Activated T-helper 1 cell treated with anti-CD3 and anti-CD28 coated beads, Interleukin-12 subunit alpha, Interleukin-12 subunit beta, Interleukin-2, Interleukin-4 antibody, amounts not matched to agents 30 ng/mL and 10 ng/mL and 1 ng/mL, durations not matched to agents 14 hours and 24 hours and 36 hours (primary cell): ENCODE data around the gene PACS1. TPM values are rescaled to one million over a fixed set of nuclear protein-coding genes. Genes with fewer than 3 reads are reported as not detected.

Source experiments
- DNase-seq: peaks from one replicate; pipeline ENCODE4 v3.0.0; 2021; ENCODE audit warnings: low spot score
- H3K27ac Mint-ChIP-seq: one replicate; pipeline ENCODE4 v1.8.0; 2021; ENCODE audit warnings: mild to moderate bottlenecking, mixed read lengths
- H3K27me3 Mint-ChIP-seq: one replicate; pipeline ENCODE4 v1.8.0; 2022; ENCODE audit warnings: mild to moderate bottlenecking, moderate library complexity, mixed read lengths; ENCODE audit not compliant: insufficient read depth
- H3K36me3 Mint-ChIP-seq: one replicate; pipeline ENCODE4 v1.8.0; 2021; ENCODE audit warnings: low read depth, mixed read lengths
- H3K4me1 Mint-ChIP-seq: one replicate; pipeline ENCODE4 v1.8.0; 2021; ENCODE audit warnings: low read depth, mixed read lengths
- H3K4me3 Mint-ChIP-seq: one replicate; pipeline ENCODE4 v1.8.0; 2021; ENCODE audit warnings: mild to moderate bottlenecking, moderate library complexity, mixed read lengths
- H3K9me3 Mint-ChIP-seq: one replicate; pipeline ENCODE4 v1.8.0; 2021; ENCODE audit warnings: mixed read lengths
- intact Hi-C: fragments of 100-400 bp; cut with micrococcal nuclease; formaldehyde crosslinking; loops from one replicate; pipeline ENCODE4 v1.15.1; 2024
- total RNA-seq: library from RNA; stranded (reverse); gene quantifications from 2 replicates; pipeline ENCODE4 v1.2.3, GENCODE V29; 2022

The PACS1 gene
- total RNA-seq, 1 donor from 2014 or later = 89.5 TPM

DNA sequence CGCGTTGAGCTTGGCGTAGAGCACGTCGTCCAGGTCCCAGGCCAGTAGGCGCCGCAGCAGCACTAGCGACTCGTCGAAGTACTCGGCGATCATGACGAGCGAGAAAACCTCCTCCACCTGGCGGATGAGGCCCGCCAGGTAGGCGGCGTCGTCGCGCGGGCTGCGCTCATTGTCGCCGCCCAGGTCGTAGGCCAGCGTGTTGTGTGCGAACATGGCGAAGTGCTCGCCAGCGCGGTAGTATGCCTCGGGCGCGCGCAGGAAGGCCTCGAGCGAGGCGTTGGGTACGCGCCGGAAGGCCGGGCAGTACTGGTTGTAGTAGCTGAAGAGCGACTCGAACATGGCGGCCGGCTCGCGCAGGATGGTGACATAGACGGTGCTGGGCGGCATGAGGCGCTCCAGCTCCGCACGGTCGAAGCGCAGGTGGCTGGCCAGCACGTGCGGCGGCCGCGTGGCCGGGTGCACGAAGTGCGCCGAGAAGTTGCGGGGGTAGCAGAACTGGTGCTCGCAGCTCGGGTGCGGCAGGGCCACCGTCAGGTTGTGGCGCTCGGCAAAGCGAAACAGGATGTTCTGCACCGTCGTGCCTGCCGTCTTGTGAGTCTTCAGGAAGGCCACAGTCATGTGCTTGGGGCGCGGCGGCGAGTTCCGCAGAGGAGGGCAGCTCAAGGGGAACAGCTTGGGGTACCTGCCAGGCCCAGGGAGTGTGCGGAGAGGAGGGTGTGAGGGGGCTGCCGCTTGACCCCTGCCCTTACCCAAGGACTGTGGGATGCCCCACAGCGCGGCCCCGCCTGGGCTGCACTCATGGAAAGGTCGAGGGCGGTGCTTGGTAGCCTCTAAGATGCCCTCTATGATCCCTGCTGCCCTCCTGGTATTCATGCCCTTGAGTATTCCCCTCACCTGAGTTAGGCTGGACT is 26.8 kb upstream of the PACS1 start:
- no peak overlapping the region for H3K4me3 Mint-ChIP-seq
- intact Hi-C loops = no loop called here
- H3K36me3 Mint-ChIP-seq = no peaks in the 10 kb centered on the region
- no peaks in the 10 kb centered on the region for H3K9me3 Mint-ChIP-seq
- DNase-seq = no peak
- peaks cover 13% of the 10 kb centered on the region for H3K27me3 Mint-ChIP-seq
- peaks cover 16% of the 10 kb centered on the region for H3K4me1 Mint-ChIP-seq
- H3K27ac Mint-ChIP-seq = no peak overlapping the region

DNA sequence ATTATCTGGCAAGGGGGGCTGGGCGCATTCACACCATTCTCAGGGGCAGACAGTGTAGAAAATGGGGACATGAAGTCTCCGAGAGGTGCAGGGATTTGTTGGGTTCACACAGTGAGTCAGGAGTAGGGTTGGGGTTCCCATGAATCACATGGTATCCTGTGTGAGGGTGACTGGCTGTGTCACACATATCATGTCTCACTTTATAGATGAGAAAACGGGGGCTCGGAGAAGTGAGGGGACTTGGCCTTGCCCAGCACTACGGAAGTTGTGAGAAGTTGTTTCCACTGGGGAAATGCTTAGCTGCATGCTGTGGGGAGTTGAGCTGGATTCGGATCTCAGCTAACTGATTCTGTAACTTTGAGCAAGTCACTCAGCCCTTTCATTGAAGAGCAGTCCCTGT is 25.3 kb upstream of the PACS1 start:
- Mint-ChIP-seq H3K4me1 (peaks cover 16% of the 10 kb centered on the region), H3K4me3 (no peak overlapping the region), H3K36me3 (no peaks in the 10 kb centered on the region), H3K9me3 (no peaks in the 10 kb centered on the region), H3K27me3 (peaks cover 7% of the 10 kb centered on the region), H3K27ac (peak overlapping the region; percentile 11)
- intact Hi-C loops = loop anchor here (1.0 to 2.0 kb wide), 3 partner anchors 22 to 186 kb away; partner anchors contain the start of genes BANF1, CFL1 and EIF1AD
- no peak for DNase-seq

DNA sequence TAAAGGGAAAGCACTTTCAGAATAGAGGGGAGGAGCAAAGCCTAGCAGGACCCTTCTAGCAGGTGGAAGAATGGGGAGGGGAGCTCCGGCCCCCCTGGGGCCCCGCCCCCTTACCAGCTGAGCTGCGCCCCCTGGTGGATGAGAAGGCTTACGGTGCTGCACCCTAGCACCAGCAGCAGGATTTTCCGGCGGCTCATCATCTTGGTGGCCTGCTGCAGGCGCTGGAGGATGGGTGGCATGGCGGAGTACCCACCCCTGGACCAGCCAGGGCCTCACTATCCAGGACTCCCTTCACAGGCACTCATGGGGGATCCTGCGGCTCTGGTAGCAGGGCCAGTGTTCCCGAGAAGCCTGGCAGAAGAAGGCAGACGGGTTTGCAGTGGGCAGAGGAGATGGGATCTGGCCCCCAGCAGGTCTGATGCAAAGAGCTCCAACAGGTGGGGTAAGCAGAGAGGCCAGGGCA is 24.9 kb upstream of the PACS1 start:
- Mint-ChIP-seq H3K4me1 (peaks cover 16% of the 10 kb centered on the region), H3K9me3 (no peaks in the 10 kb centered on the region), H3K4me3 (no peak overlapping the region), H3K36me3 (no peaks in the 10 kb centered on the region), H3K27ac (peak overlapping the region; percentile 11), H3K27me3 (peaks cover 7% of the 10 kb centered on the region)
- intact Hi-C loops = loop anchor here (2.0 kb wide), 2 partner anchors 42 to 186 kb away; partner anchors contain the start of genes BANF1, CFL1 and EIF1AD
- DNase-seq = peak; percentile 79

DNA sequence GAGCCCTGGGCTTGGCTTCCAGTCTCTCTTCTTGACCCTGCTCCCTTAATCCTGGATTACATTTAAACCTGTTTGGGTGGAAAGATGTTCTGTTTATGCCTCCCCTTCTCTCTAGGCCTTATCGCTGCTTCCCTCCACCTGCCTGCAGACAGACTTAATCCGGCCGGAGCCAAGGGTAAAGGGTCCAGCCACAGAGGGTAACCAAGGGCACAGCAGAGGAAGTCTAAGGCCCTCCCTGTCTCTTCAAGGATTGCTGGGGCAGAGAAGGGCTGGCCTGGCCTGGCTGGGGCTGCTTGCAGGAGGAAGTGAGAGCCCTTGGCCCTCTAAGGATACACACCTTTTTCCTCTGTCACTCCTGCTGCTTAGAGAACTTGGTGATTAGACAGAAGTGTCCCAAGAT is 23.2 kb upstream of the PACS1 start:
- Mint-ChIP-seq H3K27ac (no peak overlapping the region), H3K27me3 (peaks cover 7% of the 10 kb centered on the region), H3K4me3 (no peak overlapping the region)

DNA sequence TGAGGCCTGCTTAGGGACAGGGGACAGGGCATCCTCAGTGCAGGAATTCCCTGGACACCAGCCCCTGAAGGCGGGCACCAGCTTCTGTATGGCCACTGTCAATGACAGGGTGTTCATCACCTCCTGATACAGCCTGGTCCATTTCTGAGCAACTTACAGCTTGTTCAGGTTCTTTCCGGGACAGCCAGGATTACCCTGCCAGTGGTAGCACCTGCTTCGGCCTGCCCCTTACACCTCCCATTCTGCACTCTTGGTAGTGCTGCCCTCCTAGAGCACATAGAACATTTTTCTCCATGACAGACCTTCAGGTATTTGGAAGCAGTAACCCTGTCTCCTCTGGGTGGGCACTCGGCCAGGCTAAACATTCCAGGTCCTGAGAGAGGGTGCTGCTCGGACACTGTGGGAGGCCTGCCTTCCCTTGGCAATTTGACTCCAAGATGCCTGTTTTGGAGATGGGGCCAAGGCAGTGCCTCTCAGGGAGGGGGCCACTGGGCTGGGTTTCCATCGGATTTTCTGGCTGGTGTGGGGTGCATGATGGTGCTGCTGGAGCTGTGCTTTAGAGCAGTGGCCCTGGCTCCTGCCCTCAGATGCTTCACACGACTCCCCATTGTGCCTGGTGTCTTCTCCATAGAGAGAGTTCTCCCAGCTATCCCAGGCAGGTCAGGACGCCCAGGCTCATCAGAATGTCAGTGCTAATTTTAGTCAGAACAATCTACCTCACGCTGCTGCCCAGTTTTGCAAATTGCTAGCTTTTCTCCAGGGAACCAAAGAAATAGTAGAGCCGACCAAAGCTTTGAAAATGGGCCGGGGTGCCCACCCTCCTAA is 22.3 kb upstream of the PACS1 start:
- no peaks in the 10 kb centered on the region for H3K9me3 Mint-ChIP-seq
- peaks cover 29% of the 10 kb centered on the region for H3K4me1 Mint-ChIP-seq
- intact Hi-C loops = no loop called here
- peaks cover 5% of the 10 kb centered on the region for H3K36me3 Mint-ChIP-seq
- no peak for DNase-seq
- H3K27ac Mint-ChIP-seq = no peak overlapping the region
- H3K27me3 Mint-ChIP-seq = peaks cover 7% of the 10 kb centered on the region
- H3K4me3 Mint-ChIP-seq = no peak overlapping the region

More for the DNA sequence above, 23.2 kb upstream of the PACS1 start:
- Mint-ChIP-seq H3K36me3 (no peaks in the 10 kb centered on the region), H3K9me3 (no peaks in the 10 kb centered on the region), H3K4me1 (peaks cover 28% of the 10 kb centered on the region)
- intact Hi-C loops = no loop called here
- DNase-seq = no peak

DNA sequence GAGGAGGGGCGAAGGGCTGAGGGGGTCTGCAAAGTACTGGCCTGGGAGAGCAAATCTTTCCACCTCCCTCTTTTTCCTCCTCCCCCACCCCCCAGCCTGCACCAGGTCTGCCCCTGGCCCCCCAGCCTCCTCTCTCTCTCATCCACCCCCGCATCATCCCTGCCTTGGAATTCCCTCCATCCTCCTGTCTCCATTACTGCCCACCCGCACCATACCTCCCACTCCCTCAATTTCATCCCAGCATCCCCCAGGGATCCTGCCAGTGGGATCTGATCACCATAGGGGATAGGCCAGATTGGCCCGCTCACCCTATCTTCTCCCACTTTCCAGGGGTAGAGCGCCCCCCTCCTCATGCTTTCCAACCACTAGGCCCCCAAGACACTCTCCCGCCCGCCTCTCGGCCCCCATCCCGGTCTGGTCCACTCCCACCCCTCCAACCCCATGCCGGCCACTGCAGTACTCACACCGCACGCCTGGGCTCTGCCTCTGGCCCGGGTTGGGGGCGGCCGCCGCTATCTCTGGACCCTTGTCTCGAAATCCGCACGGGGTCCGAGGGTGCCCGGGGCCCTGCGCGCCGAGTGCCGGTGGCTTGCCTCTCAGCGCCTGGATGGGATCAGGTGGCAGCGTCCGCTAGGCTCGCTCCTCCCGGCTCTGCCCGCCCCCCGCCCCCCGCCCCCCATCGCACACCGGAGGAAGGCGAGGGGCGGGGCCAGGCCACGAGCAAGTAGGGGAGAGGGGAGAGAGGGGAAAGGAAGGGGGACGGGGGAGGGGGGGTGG is 21.3 kb upstream of the PACS1 start, which contains the start of gene GAL3ST3:
TSS of gene GAL3ST3 (minus strand) at position 615 of the 777 bp plus-strand sequence. CDS start 3,746 bp downstream, outside the sequence.
- no peak within 1 kb of the TSS for H3K27ac Mint-ChIP-seq
- intact Hi-C loops = no loop called here
- no peak for DNase-seq
- peaks cover 7% of the 10 kb centered on the region for H3K27me3 Mint-ChIP-seq
- no peak within 1 kb of the TSS for H3K4me3 Mint-ChIP-seq
- H3K4me1 Mint-ChIP-seq = peaks cover 39% of the 10 kb centered on the region
- H3K36me3 Mint-ChIP-seq = peaks cover 10% of the 10 kb centered on the region
- H3K9me3 Mint-ChIP-seq = no peaks in the 10 kb centered on the region

DNA sequence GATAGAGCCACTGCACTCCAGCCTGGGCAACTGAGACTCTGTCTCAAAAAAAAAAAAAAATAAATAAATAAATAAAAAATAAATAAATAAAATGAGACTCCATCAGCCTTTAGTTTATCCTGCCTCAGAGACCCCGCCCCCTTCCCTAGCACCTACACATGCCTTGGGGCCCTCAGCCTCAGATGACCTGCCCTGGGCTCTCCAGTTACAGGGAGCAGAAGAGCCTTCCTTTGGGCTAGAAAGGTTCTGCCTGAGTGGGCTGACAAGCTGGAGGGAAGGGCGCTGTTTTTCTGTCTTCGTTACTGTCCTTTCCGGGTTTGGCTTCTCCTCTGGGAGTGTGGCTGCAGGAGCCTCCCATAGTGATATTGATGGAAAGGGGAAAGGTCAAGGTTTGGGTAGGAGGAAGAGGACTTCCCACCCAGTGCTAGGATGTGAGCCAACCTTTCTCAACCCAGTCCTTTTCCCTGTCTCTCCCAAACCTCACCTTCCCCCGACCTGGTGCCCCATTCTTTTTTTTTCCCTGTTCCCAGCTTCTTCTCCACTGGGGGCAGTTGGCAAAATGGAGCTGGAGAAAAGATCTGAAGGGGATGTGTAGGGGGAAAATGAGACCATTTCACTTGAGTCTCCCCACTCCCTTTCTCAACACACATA is 19.4 kb upstream of the PACS1 start:
- H3K4me3 Mint-ChIP-seq = peak overlapping the region; percentile 100
- no peak for DNase-seq
- peaks cover 20% of the 10 kb centered on the region for H3K36me3 Mint-ChIP-seq
- peaks cover 35% of the 10 kb centered on the region for H3K4me1 Mint-ChIP-seq
- intact Hi-C loops = loop anchor here (5.0 to 10.0 kb wide), 2 partner anchors 158 to 294 kb away; partner anchors contain the start of genes B4GAT1, BRMS1 and CCDC85B
- peak overlapping the region; percentile 83 for H3K27ac Mint-ChIP-seq
- no peaks in the 10 kb centered on the region for H3K9me3 Mint-ChIP-seq
- peaks cover 4% of the 10 kb centered on the region for H3K27me3 Mint-ChIP-seq

DNA sequence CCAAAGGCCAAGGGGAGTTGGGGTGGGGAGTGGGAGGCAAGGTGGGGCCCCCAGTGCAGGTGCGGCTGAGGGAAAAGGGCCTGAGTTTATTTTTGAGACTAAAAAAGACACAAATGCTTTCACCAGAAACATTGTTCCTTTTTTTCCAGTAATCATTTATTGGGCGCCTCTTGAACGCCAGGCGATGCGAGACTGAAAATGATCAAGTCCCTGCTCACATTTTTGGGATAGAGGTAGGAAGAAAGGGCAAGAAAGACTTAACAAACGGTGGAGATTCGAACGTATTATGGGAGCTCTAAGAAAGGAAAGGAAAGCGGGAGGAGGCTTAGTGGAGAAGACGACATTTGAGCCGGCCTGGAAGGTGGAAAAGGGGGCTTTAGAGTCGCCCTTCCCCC is 18.7 kb upstream of the PACS1 start:
- Mint-ChIP-seq H3K27me3 (peaks cover 4% of the 10 kb centered on the region), H3K36me3 (peaks cover 23% of the 10 kb centered on the region), H3K4me1 (peaks cover 33% of the 10 kb centered on the region), H3K27ac (peak overlapping the region; percentile 83), H3K4me3 (peak overlapping the region; percentile 100), H3K9me3 (no peaks in the 10 kb centered on the region)
- intact Hi-C loops = loop anchor here (5.0 to 10.0 kb wide), 2 partner anchors 159 to 293 kb away; partner anchors contain the start of genes B4GAT1, BRMS1 and CCDC85B
- no peak for DNase-seq

DNA sequence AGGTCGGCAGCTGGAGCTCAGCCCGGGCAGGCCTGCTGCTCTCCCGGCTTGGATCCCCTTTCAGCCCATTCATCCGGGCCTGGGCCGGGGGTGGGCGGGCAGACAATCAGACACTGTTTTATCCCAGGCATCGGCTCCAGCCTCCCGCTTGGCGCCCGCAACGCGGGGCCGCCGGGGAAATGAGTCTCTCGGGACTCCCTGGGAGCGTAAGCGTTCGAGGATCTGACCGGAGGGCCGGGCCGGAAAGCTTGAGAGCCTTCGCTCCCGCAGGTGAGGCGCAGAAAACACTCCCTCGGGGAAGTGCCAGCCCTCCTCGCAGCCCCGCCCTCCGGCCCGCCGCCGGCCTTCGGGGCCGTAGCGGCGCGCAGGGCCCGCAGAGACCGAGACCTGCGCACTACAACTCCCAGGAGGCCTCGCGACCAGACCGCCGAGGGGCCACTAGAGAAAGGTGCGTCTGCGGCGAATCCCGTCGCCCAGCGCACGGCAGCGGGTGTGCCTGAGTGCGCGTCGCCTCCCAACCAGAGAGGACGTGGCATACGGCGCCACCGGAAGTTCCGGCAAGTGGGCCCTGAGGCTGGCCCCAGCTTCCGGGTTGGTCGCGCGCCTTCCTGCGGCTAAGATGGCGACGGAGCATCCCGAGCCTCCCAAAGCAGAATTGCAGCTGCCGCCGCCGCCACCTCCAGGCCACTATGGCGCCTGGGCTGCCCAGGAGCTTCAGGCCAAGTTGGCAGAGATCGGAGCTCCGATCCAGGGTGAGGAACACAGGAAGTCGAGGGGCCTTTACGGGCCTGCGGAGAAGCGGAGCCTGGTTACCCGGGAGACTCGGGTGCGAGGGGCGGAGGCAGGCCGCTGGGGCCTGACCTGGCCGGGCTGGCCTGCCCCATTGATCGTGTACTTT is 18.1 kb upstream of the PACS1 start, which contains the start of gene SF3B2:
TSS of gene SF3B2 (plus strand) at position 599 of the 898 bp plus-strand sequence. CDS start at position 620, 21 bp downstream.
- Mint-ChIP-seq H3K4me1 (peaks cover 33% of the 10 kb centered on the region), H3K9me3 (no peaks in the 10 kb centered on the region), H3K27me3 (peaks cover 4% of the 10 kb centered on the region), H3K36me3 (peaks cover 28% of the 10 kb centered on the region), H3K27ac (peak within 1 kb of the TSS; percentile 97), H3K4me3 (peak within 1 kb of the TSS; percentile 100)
- intact Hi-C loops = loop anchor here (1.0 to 10.0 kb wide), 6 partner anchors 17 to 293 kb away; partner anchors contain the start of genes B4GAT1, BANF1, BRMS1 and CCDC85B
- peak; percentile 97 for DNase-seq

DNA sequence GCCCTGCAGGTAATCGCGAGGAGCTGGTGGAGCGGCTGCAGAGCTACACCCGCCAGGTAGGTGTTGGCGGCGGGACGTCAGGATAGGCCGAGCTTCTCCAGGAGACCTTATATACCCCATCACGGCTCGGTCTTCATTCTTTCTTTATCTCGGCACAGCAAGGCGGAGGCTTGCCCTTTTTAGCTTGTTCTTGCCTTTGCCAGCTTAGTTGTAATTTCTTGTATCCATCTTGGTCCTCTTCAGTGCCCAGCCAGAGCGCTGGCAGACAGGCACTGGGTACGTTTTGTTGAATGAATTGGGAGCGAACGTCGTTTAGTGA is 17.4 kb upstream of the PACS1 start:
- Mint-ChIP-seq H3K27me3 (peaks cover 4% of the 10 kb centered on the region), H3K4me1 (peaks cover 33% of the 10 kb centered on the region)
- intact Hi-C loops = loop anchor here (1.0 to 10.0 kb wide), 6 partner anchors 17 to 292 kb away; partner anchors contain the start of genes B4GAT1, BANF1, BRMS1 and CCDC85B

DNA sequence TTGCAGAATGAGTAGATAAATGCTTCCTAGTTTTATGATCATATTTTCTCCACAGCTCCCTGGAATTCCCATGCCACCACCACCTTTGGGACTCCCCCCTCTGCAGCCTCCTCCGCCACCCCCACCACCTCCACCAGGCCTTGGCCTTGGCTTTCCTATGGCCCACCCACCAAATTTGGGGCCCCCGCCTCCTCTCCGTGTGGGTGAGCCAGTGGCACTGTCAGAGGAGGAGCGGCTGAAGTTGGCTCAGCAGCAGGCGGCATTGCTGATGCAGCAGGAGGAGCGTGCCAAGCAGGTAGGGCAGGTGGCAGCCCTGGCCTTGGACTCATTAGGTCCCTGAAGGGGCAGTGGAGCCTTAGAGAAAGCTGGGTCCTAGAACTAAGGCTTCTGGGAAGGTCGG is 15.1 kb upstream of the PACS1 start:
- Mint-ChIP-seq H3K27me3 (no peaks in the 10 kb centered on the region), H3K36me3 (peaks cover 48% of the 10 kb centered on the region), H3K27ac (no peak overlapping the region), H3K4me3 (no peak overlapping the region), H3K9me3 (no peaks in the 10 kb centered on the region), H3K4me1 (peaks cover 39% of the 10 kb centered on the region)
- intact Hi-C loops = loop anchor here (10.0 kb wide), 1 partner anchor 290 kb away; the partner anchor contains the start of genes B4GAT1 and BRMS1
- no peak for DNase-seq

More for the DNA sequence above, 17.4 kb upstream of the PACS1 start:
- peaks cover 34% of the 10 kb centered on the region for H3K36me3 Mint-ChIP-seq
- no peak for DNase-seq
- peak overlapping the region; percentile 97 for H3K27ac Mint-ChIP-seq
- peak overlapping the region; percentile 100 for H3K4me3 Mint-ChIP-seq
- H3K9me3 Mint-ChIP-seq = no peaks in the 10 kb centered on the region
